SJCRH30 (cell line): ENCODE data around the gene CEMIP2. TPM values are rescaled to one million over a fixed set of nuclear protein-coding genes. Genes with fewer than 3 reads are reported as not detected.

Experiments
- DNase-seq, 2 experiments: peaks; one replicate each; pipeline ENCODE4 v3.0.0-alpha.2; 2015 to 2020
- H3K27ac ChIP-seq: fragments of 250-450 bp; sonication (Bioruptor Pico); 2 replicates; pipeline ENCODE4 v1.5.1; 2020; ENCODE audit warnings: mild to moderate bottlenecking, moderate library complexity
- H3K27me3 ChIP-seq: fragments of 250-450 bp; sonication (Bioruptor Pico); 2 replicates; pipeline ENCODE4 v1.5.1; 2020; ENCODE audit warnings: mild to moderate bottlenecking, moderate library complexity
- H3K36me3 ChIP-seq: fragments of 250-450 bp; sonication (Bioruptor Pico); 2 replicates; pipeline ENCODE4 v1.5.1; 2020; ENCODE audit warnings: mild to moderate bottlenecking, moderate library complexity
- H3K4me1 ChIP-seq: fragments of 250-450 bp; sonication (Bioruptor Pico); 2 replicates; pipeline ENCODE4 v1.5.1; 2020; ENCODE audit warnings: mild to moderate bottlenecking, moderate library complexity
- H3K4me3 ChIP-seq: fragments of 250-450 bp; sonication (Bioruptor Pico); 2 replicates; pipeline ENCODE4 v1.5.1; 2020; ENCODE audit warnings: mild to moderate bottlenecking, moderate library complexity
- H3K9me3 ChIP-seq: fragments of 250-450 bp; sonication (Bioruptor Pico); replicated peaks from 2 replicates; pipeline ENCODE4 v1.5.1; 2020; ENCODE audit warnings: mild to moderate bottlenecking, moderate library complexity
- total RNA-seq: library from RNA; depleted of rRNA; stranded (reverse); fragments of >200 nt; shearing (Covaris generic); gene quantifications from 2 replicates; pipeline ENCODE4 v1.2.3, GENCODE V29; 2014

CEMIP2 gene
- total RNA-seq, 1 experiment from 2014 or later = 42.2 TPM

- Histone ChIP-seq H3K9me3 (no peaks in the 10 kb centered on the region), H3K36me3 (peaks cover 23% of the 10 kb centered on the region), H3K4me1 (no peaks in the 10 kb centered on the region), H3K27ac (no peak overlapping the region), H3K27me3 (no peaks in the 10 kb centered on the region), H3K4me3 (no peak overlapping the region)
- no peak for DNase-seq
These were observed 77.5 kb downstream of the CEMIP2 start for GRCh38 chr9:71690689-71691435.

DNA sequence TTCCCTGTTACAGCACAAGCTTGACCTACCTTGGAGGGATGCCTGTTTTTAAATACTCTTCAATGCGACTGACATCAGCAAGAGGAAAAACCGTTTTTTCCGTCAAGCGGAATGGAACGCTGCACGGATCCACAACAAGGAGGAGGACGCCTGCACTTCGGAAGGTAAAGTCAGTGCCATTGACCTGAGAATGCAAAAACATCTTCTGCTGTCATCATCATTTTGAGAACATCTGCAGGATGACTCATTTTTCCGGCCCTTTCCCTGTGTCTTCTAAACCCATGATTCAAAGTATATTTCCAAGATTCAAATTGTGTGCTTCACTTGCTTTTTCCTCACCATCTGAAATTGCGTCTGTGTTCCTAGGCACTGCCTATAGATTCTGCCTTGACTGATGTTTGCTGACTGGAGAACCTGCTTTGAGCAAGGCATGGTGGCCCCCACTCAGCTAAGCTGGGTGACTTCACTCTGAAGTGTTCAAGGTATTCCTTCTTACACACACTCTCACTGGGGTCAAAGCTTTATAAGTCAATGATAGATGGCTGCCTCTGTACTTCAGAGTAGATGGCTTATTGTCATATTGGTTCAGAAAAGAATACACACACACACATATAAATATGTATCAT lies 78.1 kb downstream of the CEMIP2 start:
- no peak for DNase-seq
- Histone ChIP-seq H3K4me1 (no peaks in the 10 kb centered on the region), H3K27ac (no peak overlapping the region), H3K4me3 (no peak overlapping the region), H3K36me3 (peaks cover 22% of the 10 kb centered on the region), H3K9me3 (no peaks in the 10 kb centered on the region), H3K27me3 (no peaks in the 10 kb centered on the region)

GRCh38 chr9:71687676-71688075 lies 80.6 kb downstream of the CEMIP2 start:
- H3K27me3 ChIP-seq = no peaks in the 10 kb centered on the region

DNA sequence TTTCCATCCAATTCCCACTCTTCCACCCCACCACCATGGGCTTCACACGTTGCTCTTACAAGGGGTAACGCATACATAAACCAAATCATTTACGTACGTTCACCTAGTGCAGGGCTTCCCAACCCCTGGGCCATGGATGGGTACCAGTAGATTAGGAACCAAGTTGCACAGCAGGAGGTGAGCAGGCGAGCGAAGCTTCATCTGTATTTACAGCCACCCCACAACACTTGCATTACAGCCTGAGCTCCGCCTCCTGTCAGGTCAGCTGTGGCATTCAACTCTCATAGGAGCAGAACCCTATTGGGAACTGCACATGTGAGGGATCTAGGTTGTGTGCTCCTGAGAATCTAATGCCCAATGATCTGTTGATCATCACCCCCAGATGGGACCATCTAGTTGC lies 82.3 kb downstream of the CEMIP2 start:
- Histone ChIP-seq H3K27me3 (no peaks in the 10 kb centered on the region), H3K4me1 (peaks cover 3% of the 10 kb centered on the region; the same call in 1 of the 2 replicates), H3K4me3 (no peak overlapping the region), H3K36me3 (peaks cover 10% of the 10 kb centered on the region), H3K27ac (no peak overlapping the region), H3K9me3 (no peaks in the 10 kb centered on the region)
- DNase-seq = no peak

More at GRCh38 chr9:71687676-71688075, 80.6 kb downstream of the CEMIP2 start:
- no peaks in the 10 kb centered on the region for H3K9me3 ChIP-seq
- peaks cover 10% of the 10 kb centered on the region for H3K36me3 ChIP-seq
- DNase-seq = no peak
- H3K4me3 ChIP-seq = no peak overlapping the region
- peaks cover 3% of the 10 kb centered on the region; the same call in 1 of the 2 replicates for H3K4me1 ChIP-seq
- H3K27ac ChIP-seq = no peak overlapping the region

DNA sequence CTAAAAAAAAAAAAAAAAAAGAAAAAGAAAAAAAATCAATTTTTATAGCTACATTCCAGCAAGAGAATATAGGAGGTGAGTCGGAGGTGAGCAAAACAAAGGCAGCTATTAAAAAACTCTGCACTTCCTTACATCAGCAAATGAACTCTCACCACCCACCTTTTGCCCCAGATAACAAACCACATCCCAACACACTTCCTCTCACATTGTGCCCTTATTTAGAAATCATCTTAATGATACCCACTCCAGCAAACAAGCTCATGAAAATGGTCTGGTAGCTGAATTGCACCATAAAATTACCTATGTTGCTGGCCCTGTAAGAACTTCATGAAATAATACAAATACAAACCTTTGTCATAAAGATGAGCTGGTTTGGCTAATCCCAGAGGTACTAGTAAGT lies 82.9 kb downstream of the CEMIP2 start:
- H3K27me3 ChIP-seq = no peaks in the 10 kb centered on the region

GRCh38 chr9:71684566-71684965 lies 83.7 kb downstream of the CEMIP2 start:
- peaks cover 7% of the 10 kb centered on the region for H3K36me3 ChIP-seq
- no peak overlapping the region for H3K4me3 ChIP-seq
- no peaks in the 10 kb centered on the region for H3K9me3 ChIP-seq
- H3K4me1 ChIP-seq = peaks cover 3% of the 10 kb centered on the region; the same call in 1 of the 2 replicates
- H3K27ac ChIP-seq = no peak overlapping the region
- no peaks in the 10 kb centered on the region for H3K27me3 ChIP-seq
- DNase-seq = no peak

More for the DNA sequence above, 82.9 kb downstream of the CEMIP2 start:
- H3K36me3 ChIP-seq = peaks cover 10% of the 10 kb centered on the region
- no peaks in the 10 kb centered on the region for H3K9me3 ChIP-seq
- H3K4me1 ChIP-seq = peaks cover 3% of the 10 kb centered on the region; the same call in 1 of the 2 replicates
- H3K4me3 ChIP-seq = no peak overlapping the region
- no peak for DNase-seq
- H3K27ac ChIP-seq = no peak overlapping the region

DNA sequence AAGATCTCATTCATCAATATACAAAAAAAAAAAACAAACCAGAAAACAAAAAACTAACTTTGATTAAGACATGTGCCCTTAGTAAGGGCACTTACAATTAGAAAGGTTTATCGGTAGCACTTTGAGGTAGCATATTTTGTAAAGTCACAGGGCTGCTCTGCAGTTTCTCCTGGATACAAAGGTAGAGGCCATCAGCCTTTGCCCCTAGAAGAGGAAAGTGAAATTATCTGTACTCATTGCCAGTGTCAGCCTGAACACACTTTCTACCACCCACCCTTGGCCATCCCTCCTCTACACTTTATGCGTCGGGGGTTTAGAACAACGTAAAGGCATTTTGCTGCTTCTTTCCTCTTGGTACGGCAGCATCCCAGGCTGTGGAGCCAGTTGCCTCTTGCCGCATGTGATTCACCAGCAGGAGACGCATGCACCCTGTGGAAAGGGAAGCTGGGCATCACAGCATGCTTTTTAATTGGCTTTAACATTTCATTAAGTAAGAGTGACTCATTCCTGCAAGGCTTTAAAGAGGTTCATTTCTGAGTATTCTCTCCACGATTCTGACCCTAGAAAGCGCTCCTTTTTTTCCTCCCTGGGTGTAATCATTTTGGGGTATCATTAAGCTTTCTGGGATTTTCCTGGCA lies 84.6 kb downstream of the CEMIP2 start:
- Histone ChIP-seq H3K4me3 (no peak overlapping the region), H3K36me3 (peaks cover 3% of the 10 kb centered on the region), H3K27ac (no peak overlapping the region), H3K27me3 (no peaks in the 10 kb centered on the region), H3K4me1 (peaks cover 3% of the 10 kb centered on the region; the same call in 1 of the 2 replicates), H3K9me3 (no peaks in the 10 kb centered on the region)
- DNase-seq = no peak

- no peak overlapping the region for H3K27ac ChIP-seq
- H3K9me3 ChIP-seq = no peaks in the 10 kb centered on the region
- peaks cover 7% of the 10 kb centered on the region; the same call in 1 of the 2 replicates for H3K4me1 ChIP-seq
- H3K27me3 ChIP-seq = no peaks in the 10 kb centered on the region
- H3K4me3 ChIP-seq = no peak overlapping the region
- no peak for DNase-seq
- H3K36me3 ChIP-seq = no peaks in the 10 kb centered on the region; the same call in 1 of the 2 replicates
These were observed 86.5 kb downstream of the CEMIP2 start for GRCh38 chr9:71681708-71682272.

DNA sequence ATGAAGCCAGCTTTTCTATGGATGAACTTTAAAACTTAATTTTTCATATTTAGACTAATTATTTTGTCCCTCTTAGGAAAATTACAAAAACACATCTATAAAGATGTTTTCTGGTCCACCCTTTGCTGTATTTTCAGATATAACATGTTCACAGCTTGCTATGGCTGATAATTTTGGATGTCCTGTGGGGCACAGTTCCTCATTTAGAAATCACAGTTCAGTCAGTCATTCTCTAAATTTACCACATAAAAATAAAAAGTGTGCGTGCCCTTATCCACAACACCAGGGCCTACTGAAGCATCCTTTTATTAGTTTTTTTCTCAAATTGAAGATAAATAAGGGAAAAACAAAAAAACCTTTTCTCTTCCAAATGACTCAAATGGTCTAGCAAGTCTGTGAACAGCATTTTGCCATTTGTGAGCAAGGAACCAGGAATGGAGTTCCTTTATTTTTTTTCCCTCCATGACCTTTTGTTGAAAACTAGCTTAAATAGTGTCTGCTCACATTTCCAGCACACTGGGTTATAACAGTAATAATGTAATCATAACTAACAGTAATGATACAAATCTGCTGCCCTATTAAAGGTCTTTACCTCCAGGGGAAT lies 87.1 kb downstream of the CEMIP2 start:
- no peak for DNase-seq
- H3K9me3 ChIP-seq = peaks cover under 1% of the 10 kb centered on the region; the same call in 1 of the 2 replicates
- no peak overlapping the region for H3K4me3 ChIP-seq
- no peaks in the 10 kb centered on the region for H3K36me3 ChIP-seq
- H3K27me3 ChIP-seq = no peaks in the 10 kb centered on the region
- H3K4me1 ChIP-seq = peaks cover 7% of the 10 kb centered on the region; the same call in 1 of the 2 replicates
- no peak overlapping the region for H3K27ac ChIP-seq

DNA sequence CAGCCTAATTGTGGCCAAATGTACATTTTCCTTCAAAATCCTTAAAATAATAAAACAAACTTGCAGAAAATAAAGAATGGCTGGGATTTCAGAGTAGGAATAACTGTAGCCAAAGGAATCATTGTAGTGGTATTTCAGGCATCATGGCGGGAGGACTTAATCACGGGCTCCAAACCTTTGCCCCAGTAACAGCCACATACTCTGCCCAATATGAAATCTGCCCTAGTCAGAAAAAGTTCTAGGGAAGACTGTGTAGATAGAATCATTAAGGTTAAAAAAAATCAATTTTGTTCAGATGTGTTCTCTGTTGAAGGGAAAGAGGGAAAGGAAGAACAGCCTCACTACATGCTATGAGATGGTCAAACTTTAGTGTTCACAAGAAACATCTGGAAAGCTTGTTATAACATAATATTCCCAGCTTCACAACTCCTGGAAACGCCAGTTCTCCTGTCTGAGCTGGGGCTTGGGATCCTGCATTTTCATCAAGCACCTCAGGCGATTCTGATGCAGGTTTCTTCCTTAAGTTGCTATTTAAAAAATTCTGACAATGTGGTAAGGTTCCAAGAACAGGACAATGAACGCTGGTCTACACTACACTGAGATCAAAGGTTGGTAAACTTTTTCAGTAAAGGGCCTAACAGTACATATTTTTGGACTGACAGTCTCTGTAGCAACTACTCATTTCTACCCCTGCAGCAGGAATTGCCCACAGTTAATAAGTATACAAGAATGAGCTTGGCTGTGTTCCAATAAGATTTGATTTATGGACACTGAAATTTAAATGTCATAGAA lies 87.9 kb downstream of the CEMIP2 start:
- H3K9me3 ChIP-seq = peaks cover 6% of the 10 kb centered on the region
- no peak overlapping the region for H3K27ac ChIP-seq
- H3K27me3 ChIP-seq = no peaks in the 10 kb centered on the region
- peaks cover 7% of the 10 kb centered on the region; the same call in 1 of the 2 replicates for H3K4me1 ChIP-seq
- DNase-seq = no peak
- no peaks in the 10 kb centered on the region for H3K36me3 ChIP-seq
- no peak overlapping the region for H3K4me3 ChIP-seq

GRCh38 chr9:71678999-71679398 lies 89.3 kb downstream of the CEMIP2 start:
- Histone ChIP-seq H3K27me3 (no peaks in the 10 kb centered on the region), H3K27ac (no peak overlapping the region), H3K4me3 (no peak overlapping the region), H3K36me3 (no peaks in the 10 kb centered on the region), H3K4me1 (peaks cover 3% of the 10 kb centered on the region; the same call in 1 of the 2 replicates), H3K9me3 (peaks cover 6% of the 10 kb centered on the region)
- DNase-seq = no peak

- Histone ChIP-seq H3K27ac (no peak overlapping the region), H3K9me3 (peaks cover 6% of the 10 kb centered on the region), H3K4me3 (no peak overlapping the region), H3K27me3 (no peaks in the 10 kb centered on the region), H3K4me1 (0 out of 2 replicates have a peak, but pooled peaks cover 3% of the 10 kb centered on the region), H3K36me3 (no peaks in the 10 kb centered on the region)
- DNase-seq = no peak
These were observed 91.1 kb downstream of the CEMIP2 start for GRCh38 chr9:71677209-71677608.

- Histone ChIP-seq H3K4me1 (0 out of 2 replicates have a peak, but pooled peaks cover 3% of the 10 kb centered on the region), H3K4me3 (no peak overlapping the region), H3K36me3 (no peaks in the 10 kb centered on the region), H3K9me3 (peaks cover 6% of the 10 kb centered on the region), H3K27me3 (no peaks in the 10 kb centered on the region), H3K27ac (no peak overlapping the region)
- DNase-seq = no peak
These were observed 91.9 kb downstream of the CEMIP2 start for GRCh38 chr9:71676460-71676859.

GRCh38 chr9:71675857-71676165 lies 92.5 kb downstream of the CEMIP2 start:
- no peaks in the 10 kb centered on the region for H3K36me3 ChIP-seq
- peaks cover 6% of the 10 kb centered on the region for H3K9me3 ChIP-seq
- H3K4me1 ChIP-seq = 0 out of 2 replicates have a peak, but pooled peaks cover 3% of the 10 kb centered on the region
- DNase-seq = no peak
- no peak overlapping the region for H3K27ac ChIP-seq
- no peaks in the 10 kb centered on the region for H3K27me3 ChIP-seq
- no peak overlapping the region for H3K4me3 ChIP-seq
